Activated naive CD8-positive, alpha-beta T cell treated with anti-CD3 and anti-CD28 coated beads, Interleukin-2, amount 50 U/mL, for 24 hours (primary cell): ENCODE data around the gene HSPB7.
"Not testable (repeated sequence)": the region's sequence is repeated elsewhere in the genome, so short reads cannot be mapped to it uniquely, and the experiment has no call there.

Experiments used
- ATAC-seq: fragments of 150-1000 bp; cut with Tn5 transposase; one replicate; pipeline ENCODE4 v1.10.0; 2021
- DNase-seq: peaks from one replicate; pipeline ENCODE4 v3.0.0; 2021
- H3K27ac Mint-ChIP-seq: one replicate; pipeline ENCODE4 v1.8.0; 2021; ENCODE audit warnings: mild to moderate bottlenecking, mixed read lengths
- H3K27me3 Mint-ChIP-seq: one replicate; pipeline ENCODE4 v1.8.0; 2021; ENCODE audit warnings: mixed read lengths
- H3K36me3 Mint-ChIP-seq: one replicate; pipeline ENCODE4 v1.8.0; 2021; ENCODE audit warnings: low read depth, mixed read lengths
- H3K4me1 Mint-ChIP-seq: one replicate; pipeline ENCODE4 v1.8.0; 2021; ENCODE audit warnings: mixed read lengths
- H3K4me3 Mint-ChIP-seq: one replicate; pipeline ENCODE4 v1.8.0; 2021; ENCODE audit warnings: mild to moderate bottlenecking, moderate library complexity, mixed read lengths
- H3K9me3 Mint-ChIP-seq: one replicate; pipeline ENCODE4 v1.8.0; 2021; ENCODE audit warnings: mixed read lengths

Gene HSPB7

DNA sequence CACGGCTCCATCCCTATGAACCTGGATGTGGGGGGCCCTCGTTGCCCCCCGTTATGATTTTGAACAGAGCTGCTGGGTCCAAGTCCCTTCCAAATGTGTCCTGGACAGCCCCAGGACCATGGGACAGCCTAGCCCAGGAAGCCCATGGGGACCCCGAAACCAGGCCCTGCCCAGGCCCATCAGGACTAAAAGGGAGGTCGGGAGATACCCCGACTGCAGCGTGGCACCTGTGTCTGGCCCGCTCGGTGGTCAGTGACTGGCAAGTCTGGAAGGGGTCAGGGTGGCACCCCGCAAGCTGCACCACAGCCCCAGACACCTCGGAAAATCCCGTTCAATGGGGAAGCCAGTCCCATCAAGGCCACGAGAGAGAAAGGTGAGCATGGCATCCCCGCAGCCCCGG, 24.2 kb downstream of the HSPB7 start:
- no peaks in the 10 kb centered on the region for H3K4me1 Mint-ChIP-seq
- H3K9me3 Mint-ChIP-seq: no peaks in the 10 kb centered on the region
- H3K27ac Mint-ChIP-seq: no peak overlapping the region
- H3K27me3 Mint-ChIP-seq: peaks cover under 1% of the 10 kb centered on the region
- no peak overlapping the region for H3K4me3 Mint-ChIP-seq
- H3K36me3 Mint-ChIP-seq: no peaks in the 10 kb centered on the region
- ATAC-seq (no peak), DNase-seq (no peak)

GRCh38 chr1:15992582-15993500, 25.0 kb downstream of the HSPB7 start:
- Mint-ChIP-seq H3K4me3 (no peak overlapping the region), H3K4me1 (no peaks in the 10 kb centered on the region), H3K27ac (no peak overlapping the region)

GRCh38 chr1:15992187-15992553, 25.7 kb downstream of the HSPB7 start:
- Mint-ChIP-seq H3K36me3 (no peaks in the 10 kb centered on the region), H3K27ac (no peak overlapping the region), H3K27me3 (no peaks in the 10 kb centered on the region), H3K4me3 (no peak overlapping the region), H3K4me1 (no peaks in the 10 kb centered on the region), H3K9me3 (no peaks in the 10 kb centered on the region)
- DNase-seq: no peak
- no peak for ATAC-seq

More at GRCh38 chr1:15992582-15993500, 25.0 kb downstream of the HSPB7 start:
- no peak for ATAC-seq
- Mint-ChIP-seq H3K9me3 (no peaks in the 10 kb centered on the region), H3K27me3 (no peaks in the 10 kb centered on the region), H3K36me3 (no peaks in the 10 kb centered on the region)
- no peak for DNase-seq

DNA sequence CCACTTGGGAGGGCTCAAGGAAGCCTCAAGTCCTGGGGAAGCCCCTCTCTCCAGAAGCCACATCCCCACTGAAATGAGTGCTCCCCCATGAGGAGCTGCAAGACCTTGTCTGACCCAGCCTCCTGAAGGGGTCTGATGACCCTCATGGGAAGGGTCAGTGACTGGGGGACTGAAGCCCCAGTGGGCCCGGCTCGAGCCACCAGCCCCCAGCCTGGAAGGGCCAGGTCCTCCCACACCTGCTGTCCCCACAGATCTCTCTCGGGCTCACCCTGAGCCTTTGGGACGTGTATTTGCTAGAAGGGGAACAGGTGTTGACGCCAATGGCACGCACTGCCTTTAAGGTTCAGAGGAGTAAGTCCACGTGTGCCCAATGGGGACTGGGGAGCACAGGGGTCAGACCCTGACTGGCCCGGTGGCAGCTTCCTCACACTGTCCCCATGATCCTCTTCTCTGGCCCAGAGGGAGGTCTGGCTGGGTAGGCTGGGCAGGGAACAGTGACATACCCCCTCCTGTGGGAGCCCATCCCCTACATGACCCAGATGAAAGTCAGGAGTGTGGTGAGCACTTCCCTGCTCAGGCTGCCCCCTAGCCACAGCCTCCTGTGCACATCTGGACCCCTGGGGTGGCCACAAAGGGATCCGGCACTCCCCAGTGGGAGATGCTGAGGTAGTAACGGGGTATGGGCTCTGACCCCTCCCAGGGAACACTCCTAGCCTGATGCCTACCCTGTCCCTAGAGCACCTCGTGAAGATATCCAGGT, 26.2 kb downstream of the HSPB7 start:
- H3K27ac Mint-ChIP-seq: no peak overlapping the region
- no peak overlapping the region for H3K4me3 Mint-ChIP-seq
- H3K36me3 Mint-ChIP-seq: no peaks in the 10 kb centered on the region
- no peaks in the 10 kb centered on the region for H3K9me3 Mint-ChIP-seq
- DNase-seq (no peak), ATAC-seq (no peak)
- no peaks in the 10 kb centered on the region for H3K27me3 Mint-ChIP-seq
- H3K4me1 Mint-ChIP-seq: peaks cover 2% of the 10 kb centered on the region

GRCh38 chr1:15989776-15990175, 28.1 kb downstream of the HSPB7 start:
- peaks cover 12% of the 10 kb centered on the region for H3K4me1 Mint-ChIP-seq
- no peak overlapping the region for H3K4me3 Mint-ChIP-seq
- H3K27ac Mint-ChIP-seq: no peak overlapping the region
- H3K27me3 Mint-ChIP-seq: no peaks in the 10 kb centered on the region
- H3K36me3 Mint-ChIP-seq: no peaks in the 10 kb centered on the region
- ATAC-seq (no peak), DNase-seq (no peak)
- H3K9me3 Mint-ChIP-seq: no peaks in the 10 kb centered on the region

DNA sequence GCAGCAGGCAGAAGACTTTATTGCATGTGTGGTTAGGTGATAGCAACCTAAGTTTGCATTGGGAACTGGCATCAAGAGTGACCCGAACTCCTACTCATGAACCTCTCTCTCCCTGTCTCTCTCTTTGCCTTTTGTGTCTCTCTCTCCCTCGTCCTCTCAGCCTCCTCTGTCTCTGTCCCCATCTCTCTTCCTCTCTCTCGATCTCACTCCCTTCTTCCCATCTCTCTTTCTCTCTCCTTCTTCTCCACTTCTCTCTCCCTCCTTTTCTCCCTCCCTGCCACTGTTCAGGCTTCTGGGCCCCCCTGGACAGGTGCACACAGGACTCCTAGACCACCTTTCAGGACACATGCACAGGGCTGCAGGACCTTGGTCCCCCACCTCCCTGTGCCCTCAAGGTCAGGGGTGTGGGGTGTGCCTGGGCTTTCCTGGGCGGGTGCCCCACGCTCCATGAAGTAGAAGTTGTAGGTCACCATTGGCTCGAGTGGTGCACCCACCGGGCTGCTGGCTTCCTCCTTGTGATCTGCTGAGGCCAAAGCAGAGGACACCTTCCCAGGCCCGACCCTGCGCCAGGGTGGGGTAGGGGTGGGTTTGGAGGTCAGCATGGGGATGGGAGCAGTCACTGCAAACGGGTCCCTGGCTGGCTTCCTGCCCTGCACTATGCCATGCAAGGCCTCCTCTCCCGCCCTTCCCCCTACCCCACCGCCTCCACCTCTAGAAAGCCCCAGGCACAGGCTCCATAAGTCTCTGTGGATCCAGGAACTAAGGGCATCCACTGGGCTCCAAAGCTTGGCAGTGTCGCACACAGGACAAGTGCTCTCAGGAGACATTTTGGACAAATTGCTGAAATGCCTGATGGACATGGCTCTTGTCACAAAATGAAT, 28.7 kb downstream of the HSPB7 start:
- DNase-seq (no peak), ATAC-seq (no peak)
- H3K27me3 Mint-ChIP-seq: no peaks in the 10 kb centered on the region
- H3K36me3 Mint-ChIP-seq: no peaks in the 10 kb centered on the region
- no peak overlapping the region for H3K4me3 Mint-ChIP-seq
- H3K4me1 Mint-ChIP-seq: peaks cover 16% of the 10 kb centered on the region
- no peak overlapping the region for H3K27ac Mint-ChIP-seq
- H3K9me3 Mint-ChIP-seq: no peaks in the 10 kb centered on the region

DNA sequence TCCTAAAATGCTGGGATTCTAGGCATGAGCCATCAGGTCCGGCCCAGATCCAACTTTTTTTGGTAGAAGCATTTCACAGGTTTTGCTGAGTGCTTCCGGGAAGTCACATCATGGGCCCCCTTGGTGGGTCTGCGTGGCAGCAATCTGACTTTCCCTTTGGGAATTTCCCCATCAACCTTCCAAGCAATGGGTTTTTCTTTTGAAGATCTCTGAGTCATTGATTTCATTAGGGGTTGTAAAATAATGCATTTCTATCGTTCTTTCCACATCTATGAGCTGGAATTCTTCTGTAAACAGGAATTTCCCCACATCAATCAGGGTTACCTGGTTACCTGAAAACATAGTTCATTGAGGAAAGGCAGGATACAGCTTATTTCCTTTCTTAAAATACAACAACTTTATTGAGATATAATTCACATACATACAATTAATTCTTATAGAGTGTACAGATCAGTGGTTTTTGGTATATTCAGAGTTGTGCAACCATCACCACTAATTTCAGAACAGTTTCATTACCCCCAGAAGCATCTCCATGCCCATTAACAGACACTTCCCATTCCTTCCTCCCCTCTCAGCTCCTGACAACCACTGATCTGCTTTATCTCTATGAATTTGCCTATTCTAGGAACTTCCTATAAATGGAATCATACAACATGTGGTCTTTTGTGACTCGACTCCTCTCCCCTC, 32.1 kb downstream of the HSPB7 start:
- H3K4me1 Mint-ChIP-seq: peaks cover 24% of the 10 kb centered on the region
- no peak overlapping the region for H3K4me3 Mint-ChIP-seq
- no peaks in the 10 kb centered on the region for H3K27me3 Mint-ChIP-seq
- DNase-seq: no peak
- peak overlapping the region; percentile 5 for H3K27ac Mint-ChIP-seq
- ATAC-seq: no peak
- peaks cover 6% of the 10 kb centered on the region for H3K9me3 Mint-ChIP-seq
- H3K36me3 Mint-ChIP-seq: no peaks in the 10 kb centered on the region

GRCh38 chr1:15983275-15983674, 34.6 kb downstream of the HSPB7 start:
- ATAC-seq (no peak), DNase-seq (no peak)
- no peaks in the 10 kb centered on the region for H3K27me3 Mint-ChIP-seq
- H3K9me3 Mint-ChIP-seq: peaks cover 6% of the 10 kb centered on the region
- no peak overlapping the region for H3K4me3 Mint-ChIP-seq
- H3K4me1 Mint-ChIP-seq: peaks cover 24% of the 10 kb centered on the region
- H3K36me3 Mint-ChIP-seq: no peaks in the 10 kb centered on the region
- no peak overlapping the region for H3K27ac Mint-ChIP-seq

DNA sequence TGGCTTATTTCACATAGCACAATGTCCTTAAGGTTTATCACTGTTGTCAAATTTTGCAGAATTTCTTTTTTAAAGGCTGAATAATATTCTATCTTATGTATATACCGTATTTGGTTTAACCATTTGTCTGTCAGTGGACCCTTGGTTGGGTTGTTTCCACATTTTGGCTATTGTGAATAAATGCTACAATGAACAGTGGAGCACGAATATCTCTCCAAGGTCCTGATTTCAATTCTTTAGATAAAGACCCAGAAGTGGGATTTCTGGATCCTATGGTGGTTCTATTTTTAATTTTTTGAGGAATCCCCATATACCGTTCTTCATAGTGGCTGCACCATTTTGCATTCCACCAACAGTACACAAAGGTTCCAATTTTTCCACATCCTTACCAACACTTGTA, 36.2 kb downstream of the HSPB7 start:
- DNase-seq (no peak), ATAC-seq (no peak)
- no peak overlapping the region for H3K4me3 Mint-ChIP-seq
- peaks cover 6% of the 10 kb centered on the region for H3K9me3 Mint-ChIP-seq
- H3K27me3 Mint-ChIP-seq: no peaks in the 10 kb centered on the region
- H3K27ac Mint-ChIP-seq: no peak overlapping the region
- no peaks in the 10 kb centered on the region for H3K36me3 Mint-ChIP-seq
- peaks cover 30% of the 10 kb centered on the region for H3K4me1 Mint-ChIP-seq

DNA sequence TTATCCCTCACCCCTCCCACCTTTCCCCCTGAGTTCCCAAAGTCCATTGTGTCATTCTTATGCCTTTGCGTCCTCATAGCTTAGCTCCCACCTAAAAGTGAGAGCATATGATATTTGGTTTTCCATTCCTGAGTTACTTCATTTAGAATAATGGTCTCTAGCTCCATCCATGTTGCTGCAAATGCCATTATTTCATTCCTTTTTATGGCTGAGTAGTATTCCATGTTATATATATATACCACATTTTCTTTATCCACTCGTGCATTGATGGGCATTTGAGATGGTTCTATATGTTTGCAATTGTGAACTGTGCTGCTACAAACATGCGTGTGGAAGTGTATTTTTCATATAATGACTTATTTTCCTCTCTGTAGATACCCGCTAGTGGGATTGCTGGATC, 39.9 kb downstream of the HSPB7 start:
- not testable (repeated sequence) for H3K27me3 Mint-ChIP-seq, H3K27ac Mint-ChIP-seq, H3K4me3 Mint-ChIP-seq, ATAC-seq, DNase-seq, H3K9me3 Mint-ChIP-seq
- Mint-ChIP-seq H3K4me1 (peaks cover 36% of the 10 kb centered on the region), H3K36me3 (peaks cover 14% of the 10 kb centered on the region)

GRCh38 chr1:15975805-15976680, 41.8 kb downstream of the HSPB7 start, which contains the start of gene ZBTB17:
Gene ZBTB17 (minus strand): TSS chr1:15976101. CDS start chr1:15948495, 27,606 bp downstream.
- Mint-ChIP-seq H3K4me1 (peaks cover 50% of the 10 kb centered on the region), H3K27me3 (no peaks in the 10 kb centered on the region), H3K9me3 (no peaks in the 10 kb centered on the region), H3K4me3 (peak within 1 kb of the TSS; percentile 86), H3K36me3 (peaks cover 27% of the 10 kb centered on the region), H3K27ac (peak within 1 kb of the TSS; percentile 93)
- ATAC-seq (peak; percentile 87), DNase-seq (peak; percentile 98)

- no peaks in the 10 kb centered on the region for H3K27me3 Mint-ChIP-seq
- H3K9me3 Mint-ChIP-seq: no peaks in the 10 kb centered on the region
- peak overlapping the region; percentile 87 for H3K27ac Mint-ChIP-seq
These were observed 42.5 kb downstream of the HSPB7 start for GRCh38 chr1:15975358-15975804.

GRCh38 chr1:15974855-15975254, 43.0 kb downstream of the HSPB7 start:
- H3K36me3 Mint-ChIP-seq: peaks cover 39% of the 10 kb centered on the region
- H3K4me1 Mint-ChIP-seq: peaks cover 61% of the 10 kb centered on the region
- ATAC-seq (peak; percentile 59), DNase-seq (peak; percentile 51)
- H3K4me3 Mint-ChIP-seq: peak overlapping the region; percentile 86
- H3K27ac Mint-ChIP-seq: peak overlapping the region; percentile 87
- H3K9me3 Mint-ChIP-seq: no peaks in the 10 kb centered on the region
- no peaks in the 10 kb centered on the region for H3K27me3 Mint-ChIP-seq

More at GRCh38 chr1:15975358-15975804, 42.5 kb downstream of the HSPB7 start:
- H3K4me1 Mint-ChIP-seq: peaks cover 55% of the 10 kb centered on the region
- H3K36me3 Mint-ChIP-seq: peaks cover 34% of the 10 kb centered on the region
- ATAC-seq (peak; percentile 71), DNase-seq (peak; percentile 84)
- H3K4me3 Mint-ChIP-seq: peak overlapping the region; percentile 86
